Left forelimb (tissue), 1 donor: ENCODE data around the gene TXNDC11.

Source experiments
- DNase-seq: peaks from one replicate; pipeline ENCODE4 v3.0.0-alpha.2; 2018; ENCODE audit warnings: low spot score

The TXNDC11 gene

GRCh38 chr16:11674818-11675560 is 67.7 kb downstream of the TXNDC11 start:
- DNase-seq: no peak

- no peak for DNase-seq
Measured at GRCh38 chr16:11674001-11674817, 68.4 kb downstream of the TXNDC11 start.

GRCh38 chr16:11673091-11674000 is 69.3 kb downstream of the TXNDC11 start:
- DNase-seq: no peak

GRCh38 chr16:11672206-11673090 is 70.2 kb downstream of the TXNDC11 start:
- no peak for DNase-seq

GRCh38 chr16:11671676-11672075 is 71.0 kb downstream of the TXNDC11 start:
- no peak for DNase-seq

- DNase-seq: no peak
Measured at GRCh38 chr16:11671271-11671670, 71.4 kb downstream of the TXNDC11 start.

GRCh38 chr16:11670171-11671131 is 72.2 kb downstream of the TXNDC11 start:
- no peak for DNase-seq

- DNase-seq: no peak
Measured at GRCh38 chr16:11669380-11670146, 73.1 kb downstream of the TXNDC11 start.

- no peak for DNase-seq
Measured at GRCh38 chr16:11668623-11669379, 73.9 kb downstream of the TXNDC11 start.

GRCh38 chr16:11667824-11668622 is 74.6 kb downstream of the TXNDC11 start, which contains the start of gene SNN:
Gene SNN, plus strand, starts transcription at chr16:11668455. Its CDS starts 7,605 bp downstream, at chr16:11676060.
- DNase-seq: peak; percentile 89

GRCh38 chr16:11667221-11667823 is 75.3 kb downstream of the TXNDC11 start:
- no peak for DNase-seq

- no peak for DNase-seq
Measured at GRCh38 chr16:11666103-11667055, 76.3 kb downstream of the TXNDC11 start.

GRCh38 chr16:11665071-11665491 is 77.6 kb downstream of the TXNDC11 start:
- DNase-seq: no peak

- no peak for DNase-seq
Measured at GRCh38 chr16:11662582-11662981, 80.1 kb downstream of the TXNDC11 start.

- DNase-seq: no peak
Measured at GRCh38 chr16:11660565-11660964, 82.1 kb downstream of the TXNDC11 start.
